GM19438 (cell line): ENCODE data around the gene POLL.
A peak's percentile ranks its signal among the peaks of the same experiment; 100 is the strongest.
"Not testable (repeated sequence)": the region's sequence is repeated elsewhere in the genome, so short reads cannot be mapped to it uniquely, and the experiment has no call there.

Experiments used
- ATAC-seq: cut with Tn5 transposase; IDR thresholded peaks from one replicate; pipeline ENCODE4 v1.9.1; 2021; ENCODE audit warnings: low read depth; ENCODE audit not compliant: unreplicated experiment

The POLL gene

GRCh38 chr10:101587725-101588653, at the start of gene POLL, which contains the start of gene DPCD:
Gene POLL, minus strand, starts transcription at chr10:101588257. Its CDS starts 897 bp downstream, at chr10:101587360.
Gene DPCD, plus strand, starts transcription at chr10:101588321. Its CDS starts 16 bp downstream, at chr10:101588337.
- peak; percentile 92 for ATAC-seq

GRCh38 chr10:101633510-101633909, 45.5 kb upstream of the POLL start:
- not testable (repeated sequence) for ATAC-seq

GRCh38 chr10:101631821-101632475, 43.9 kb upstream of the POLL start:
- no peak for ATAC-seq

- no peak for ATAC-seq
Measured at GRCh38 chr10:101630633-101630920, 42.5 kb upstream of the POLL start.

GRCh38 chr10:101629837-101630632, 42.0 kb upstream of the POLL start:
- ATAC-seq = no peak

- ATAC-seq = no peak
Measured at GRCh38 chr10:101625821-101626412, 37.9 kb upstream of the POLL start.

- ATAC-seq = no peak
Measured at GRCh38 chr10:101624526-101625102, 36.6 kb upstream of the POLL start.

GRCh38 chr10:101623528-101623927, 35.5 kb upstream of the POLL start:
- ATAC-seq = no peak

- no peak for ATAC-seq
Measured at GRCh38 chr10:101619983-101620382, 31.9 kb upstream of the POLL start.

- no peak for ATAC-seq
Measured at GRCh38 chr10:101618871-101619270, 30.8 kb upstream of the POLL start.

GRCh38 chr10:101617824-101618568, 29.9 kb upstream of the POLL start:
- ATAC-seq = no peak

- no peak for ATAC-seq
Measured at GRCh38 chr10:101617102-101617823, 29.2 kb upstream of the POLL start.

GRCh38 chr10:101616415-101617101, 28.5 kb upstream of the POLL start:
- ATAC-seq = no peak

GRCh38 chr10:101615525-101616116, 27.6 kb upstream of the POLL start:
- ATAC-seq = no peak

GRCh38 chr10:101614663-101615524, 26.8 kb upstream of the POLL start:
- no peak for ATAC-seq

- ATAC-seq = no peak
Measured at GRCh38 chr10:101613646-101614045, 25.6 kb upstream of the POLL start.

GRCh38 chr10:101612872-101613271, 24.8 kb upstream of the POLL start:
- ATAC-seq = no peak
